Activated T-helper 17 cell treated with anti-CD3 and anti-CD28 coated beads, Interleukin-2, amount 50 U/mL, for 72 hours (primary cell): Measurements from ENCODE around the gene PTPRA. TPM values are rescaled to one million over a fixed set of nuclear protein-coding genes. Genes with fewer than 3 reads are reported as not detected.
"Not testable (repeated sequence)": the region's sequence is repeated elsewhere in the genome, so short reads cannot be mapped to it uniquely, and the experiment has no call there.

Experiments used
- ATAC-seq: fragments of 150-1000 bp; cut with Tn5 transposase; replicated peaks from 2 replicates; pipeline ENCODE4 v1.10.0; 2021; ENCODE audit warnings: mild to moderate bottlenecking, moderate library complexity
- H3K27ac Mint-ChIP-seq: one replicate; pipeline ENCODE4 v1.8.0; 2022; ENCODE audit warnings: mixed read lengths
- H3K27me3 Mint-ChIP-seq: one replicate; pipeline ENCODE4 v1.8.0; 2022; ENCODE audit warnings: mixed read lengths
- H3K36me3 Mint-ChIP-seq: one replicate; pipeline ENCODE4 v1.8.0; 2022; ENCODE audit warnings: low read depth, mild to moderate bottlenecking, mixed read lengths
- H3K4me1 Mint-ChIP-seq: one replicate; pipeline ENCODE4 v1.8.0; 2022; ENCODE audit warnings: mixed read lengths
- H3K4me3 Mint-ChIP-seq: one replicate; pipeline ENCODE4 v1.8.0; 2022; ENCODE audit warnings: mild to moderate bottlenecking, mixed read lengths
- H3K9me3 Mint-ChIP-seq: one replicate; pipeline ENCODE4 v1.8.0; 2022; ENCODE audit warnings: mixed read lengths
- total RNA-seq, 2 donors: library from RNA; stranded (reverse); gene quantifications; one replicate each; pipeline ENCODE4 v1.2.3, GENCODE V29; 2022

Gene PTPRA
- total RNA-seq, 2 donors from 2014 or later, result 40.0 to 46.5 TPM

GRCh38 chr20:3047486-3048419 is 174.5 kb downstream of the PTPRA start:
- ATAC-seq, result no peak
- H3K27me3 Mint-ChIP-seq, result no peaks in the 10 kb centered on the region
- peak overlapping the region; percentile 97 for H3K27ac Mint-ChIP-seq
- peaks cover 52% of the 10 kb centered on the region for H3K36me3 Mint-ChIP-seq
- peaks cover 11% of the 10 kb centered on the region for H3K4me1 Mint-ChIP-seq
- H3K9me3 Mint-ChIP-seq, result no peaks in the 10 kb centered on the region
- peak overlapping the region; percentile 97 for H3K4me3 Mint-ChIP-seq

- Mint-ChIP-seq H3K36me3 (peaks cover 44% of the 10 kb centered on the region), H3K4me1 (peaks cover 6% of the 10 kb centered on the region), H3K27ac (no peak overlapping the region), H3K9me3 (no peaks in the 10 kb centered on the region), H3K27me3 (no peaks in the 10 kb centered on the region), H3K4me3 (no peak overlapping the region)
- no peak for ATAC-seq
Observed at GRCh38 chr20:3051385-3052019, 178.2 kb downstream of the PTPRA start.

- no peaks in the 10 kb centered on the region for H3K36me3 Mint-ChIP-seq
- peaks cover 11% of the 10 kb centered on the region for H3K4me1 Mint-ChIP-seq
- no peak overlapping the region for H3K4me3 Mint-ChIP-seq
- ATAC-seq, result no peak
- no peak overlapping the region for H3K27ac Mint-ChIP-seq
- H3K9me3 Mint-ChIP-seq, result no peaks in the 10 kb centered on the region
- H3K27me3 Mint-ChIP-seq, result no peaks in the 10 kb centered on the region
Observed at GRCh38 chr20:3059489-3059888, 186.2 kb downstream of the PTPRA start.

- not testable (repeated sequence) for H3K36me3 Mint-ChIP-seq, H3K9me3 Mint-ChIP-seq, H3K27ac Mint-ChIP-seq, H3K4me3 Mint-ChIP-seq, H3K27me3 Mint-ChIP-seq, ATAC-seq
- H3K4me1 Mint-ChIP-seq, result peaks cover 15% of the 10 kb centered on the region
Observed at GRCh38 chr20:3064119-3064518, 190.8 kb downstream of the PTPRA start.

GRCh38 chr20:3067139-3068014 is 194.1 kb downstream of the PTPRA start:
- Mint-ChIP-seq H3K36me3 (no peaks in the 10 kb centered on the region), H3K9me3 (no peaks in the 10 kb centered on the region), H3K4me1 (peaks cover 13% of the 10 kb centered on the region), H3K27me3 (no peaks in the 10 kb centered on the region), H3K27ac (peak overlapping the region; percentile 5), H3K4me3 (no peak overlapping the region)
- no peak for ATAC-seq

- peaks cover 13% of the 10 kb centered on the region for H3K4me1 Mint-ChIP-seq
- no peak overlapping the region for H3K4me3 Mint-ChIP-seq
- ATAC-seq, result no peak
- H3K36me3 Mint-ChIP-seq, result no peaks in the 10 kb centered on the region
- no peak overlapping the region for H3K27ac Mint-ChIP-seq
- no peaks in the 10 kb centered on the region for H3K27me3 Mint-ChIP-seq
- no peaks in the 10 kb centered on the region for H3K9me3 Mint-ChIP-seq
Observed at GRCh38 chr20:3068075-3068474, 194.8 kb downstream of the PTPRA start.

GRCh38 chr20:3068986-3069900 is 196.0 kb downstream of the PTPRA start:
- Mint-ChIP-seq H3K4me1 (peaks cover 12% of the 10 kb centered on the region), H3K4me3 (no peak overlapping the region), H3K9me3 (no peaks in the 10 kb centered on the region), H3K27ac (no peak overlapping the region), H3K27me3 (no peaks in the 10 kb centered on the region), H3K36me3 (no peaks in the 10 kb centered on the region)
- ATAC-seq, result no peak

GRCh38 chr20:3070725-3071124 is 197.4 kb downstream of the PTPRA start:
- Mint-ChIP-seq H3K36me3 (no peaks in the 10 kb centered on the region), H3K27ac (peak overlapping the region; percentile 22), H3K9me3 (no peaks in the 10 kb centered on the region), H3K4me3 (peak overlapping the region; percentile 67), H3K27me3 (no peaks in the 10 kb centered on the region), H3K4me1 (peaks cover 6% of the 10 kb centered on the region)
- no peak for ATAC-seq

- H3K27ac Mint-ChIP-seq, result peak overlapping the region; percentile 22
- no peaks in the 10 kb centered on the region for H3K36me3 Mint-ChIP-seq
- H3K27me3 Mint-ChIP-seq, result no peaks in the 10 kb centered on the region
- H3K4me3 Mint-ChIP-seq, result peak overlapping the region; percentile 67
- no peaks in the 10 kb centered on the region for H3K9me3 Mint-ChIP-seq
- ATAC-seq, result no peak
- peaks cover 6% of the 10 kb centered on the region for H3K4me1 Mint-ChIP-seq
Observed at GRCh38 chr20:3071266-3071609, 198.0 kb downstream of the PTPRA start.

GRCh38 chr20:3071610-3072529 is 198.6 kb downstream of the PTPRA start, which contains the start of gene OXT:
Gene OXT, plus strand, starts transcription at chr20:3071620. Its CDS starts 36 bp downstream, at chr20:3071656.
- H3K4me1 Mint-ChIP-seq, result peaks cover 6% of the 10 kb centered on the region
- H3K27me3 Mint-ChIP-seq, result no peaks in the 10 kb centered on the region
- peak; percentile 87 for ATAC-seq
- peak within 1 kb of the TSS; percentile 54 for H3K27ac Mint-ChIP-seq
- no peaks in the 10 kb centered on the region for H3K36me3 Mint-ChIP-seq
- H3K4me3 Mint-ChIP-seq, result peak within 1 kb of the TSS; percentile 67
- H3K9me3 Mint-ChIP-seq, result no peaks in the 10 kb centered on the region

- ATAC-seq, result no peak
- Mint-ChIP-seq H3K27ac (peak overlapping the region; percentile 54), H3K36me3 (no peaks in the 10 kb centered on the region), H3K9me3 (no peaks in the 10 kb centered on the region), H3K4me1 (peaks cover 8% of the 10 kb centered on the region), H3K27me3 (no peaks in the 10 kb centered on the region), H3K4me3 (peak overlapping the region; percentile 67)
Observed at GRCh38 chr20:3072530-3073250, 199.4 kb downstream of the PTPRA start.

- H3K36me3 Mint-ChIP-seq, ATAC-seq, H3K27ac Mint-ChIP-seq, H3K9me3 Mint-ChIP-seq, H3K27me3 Mint-ChIP-seq: not testable (repeated sequence)
- Mint-ChIP-seq H3K4me1 (peaks cover 10% of the 10 kb centered on the region), H3K4me3 (peak overlapping the region; percentile 67)
Observed at GRCh38 chr20:3073251-3073643, 200.0 kb downstream of the PTPRA start.
